Loucy (cell line): ENCODE results near the gene C6orf52.

Experiments used
- CTCF ChIP-seq: fragments of 200-600 bp; sonication (generic); conservative IDR thresholded peaks from 2 replicates; pipeline ENCODE4 v1.5.1; 2014; ENCODE audit warnings: mild to moderate bottlenecking, antibody characterized with exemption, low read length
- EZH2phosphoT487 ChIP-seq: fragments of 200-600 bp; IDR thresholded peaks from 2 replicates; pipeline ENCODE4 v1.6.1; 2018; ENCODE audit warnings: antibody characterized with exemption, mild to moderate bottlenecking, moderate library complexity, borderline replicate concordance

DNA sequence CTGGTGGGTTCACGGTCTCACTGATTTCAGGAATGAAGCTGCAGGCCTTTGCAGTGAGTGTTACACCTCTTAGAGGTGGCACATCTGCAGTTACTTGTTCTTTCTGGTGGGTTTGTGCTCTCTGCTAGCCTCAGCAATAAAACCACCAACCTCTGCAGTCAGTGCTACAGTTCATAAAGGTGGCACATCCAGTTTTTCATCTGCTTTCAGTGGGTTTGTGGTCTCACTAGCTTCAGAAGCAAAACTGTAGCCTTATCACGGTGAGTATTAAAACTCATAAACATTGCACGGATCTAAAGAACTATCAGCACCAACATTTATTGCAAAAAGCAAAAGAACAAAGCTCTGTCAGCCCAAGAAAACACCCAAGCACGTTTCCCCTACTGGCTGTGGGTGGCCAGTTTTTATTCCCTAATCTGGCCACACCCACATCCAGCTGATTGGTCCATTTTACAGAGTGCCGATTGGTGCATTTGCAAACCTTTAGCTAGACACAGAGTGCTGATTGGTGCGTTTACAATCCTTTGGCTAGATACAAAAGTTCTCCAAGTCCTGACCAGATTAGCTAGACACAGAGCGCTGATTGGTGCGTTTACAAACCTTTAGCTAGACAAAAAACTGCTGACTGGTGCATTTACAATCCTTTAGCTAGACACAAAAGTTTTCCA is 25.0 kb upstream of the C6orf52 start:
- TF ChIP-seq CTCF (no peak), EZH2phosphoT487 (no peak)
